ENCODE measurements around the gene CCDC93. TPM values are rescaled to one million over a fixed set of nuclear protein-coding genes. Genes with fewer than 3 reads are reported as not detected.

The CCDC93 gene
- total RNA-seq, 1 donor from 2014 or later: 22.2 TPM

DNA sequence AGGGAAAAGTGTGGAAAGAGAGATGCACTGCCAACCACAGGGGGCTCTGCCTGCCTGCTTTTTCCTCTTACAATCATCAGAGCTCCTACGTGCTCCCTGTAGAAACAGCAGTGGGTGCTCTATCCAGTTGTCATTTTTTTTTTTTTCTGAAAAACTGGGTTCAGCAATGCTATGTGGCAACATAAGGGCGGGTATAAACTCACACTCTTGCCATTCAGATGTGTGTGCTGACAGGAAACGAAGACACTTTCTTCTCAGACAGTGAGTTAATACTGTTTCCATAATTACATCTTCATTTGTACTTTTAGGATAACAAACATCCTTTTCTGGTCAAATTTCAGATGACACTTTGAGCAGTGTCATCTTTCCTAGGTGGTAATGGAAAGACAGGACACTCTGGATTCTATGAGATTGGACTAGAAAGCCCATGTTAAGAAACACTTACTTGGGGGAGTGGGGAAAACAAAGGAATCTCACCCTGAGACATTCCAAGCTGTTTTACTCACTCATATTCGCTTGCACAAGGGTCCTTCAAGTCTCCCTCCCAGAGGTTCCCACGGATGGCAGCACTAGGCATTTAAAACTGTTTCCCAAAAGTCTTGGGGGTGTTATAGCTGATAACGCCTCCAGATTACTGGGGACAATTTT is 41.3 kb downstream of the CCDC93 start:
- intact Hi-C loops (cut with DNase I): no loop called here
- no peak for DNase-seq (ENCODE audit: missing footprints)
- ATAC-seq: no peak

GRCh38 chr2:117968722-117969121 is 45.1 kb downstream of the CCDC93 start:
- ATAC-seq (no peak), DNase-seq (ENCODE audit: missing footprints) (no peak)
- intact Hi-C loops (cut with DNase I): no loop called here

- no peak for ATAC-seq
- intact Hi-C loops (cut with DNase I): no loop called here
- DNase-seq (ENCODE audit: missing footprints): no peak
Observed at GRCh38 chr2:117967977-117968718, 45.7 kb downstream of the CCDC93 start.

DNA sequence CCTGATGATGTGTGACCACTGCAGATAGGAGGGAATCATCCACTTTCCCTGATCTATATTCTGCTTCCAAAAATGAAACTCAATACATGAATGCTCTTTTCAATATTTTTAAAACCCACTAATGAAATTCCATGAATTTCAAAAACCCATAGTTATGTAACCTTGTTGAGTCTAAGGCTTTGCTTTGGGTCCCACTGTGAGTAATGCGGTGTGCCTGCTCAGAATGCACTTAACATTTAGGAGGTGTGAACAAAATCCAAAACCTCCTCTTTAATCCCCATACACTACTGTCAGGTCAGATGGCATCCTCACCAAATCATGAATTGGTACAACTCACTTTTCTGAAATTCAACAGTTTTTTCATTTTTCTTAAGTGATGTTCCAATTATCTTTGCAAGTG is 50.4 kb downstream of the CCDC93 start:
- DNase-seq (ENCODE audit: missing footprints) (no peak), ATAC-seq (no peak)
- intact Hi-C loops (cut with DNase I): no loop called here

DNA sequence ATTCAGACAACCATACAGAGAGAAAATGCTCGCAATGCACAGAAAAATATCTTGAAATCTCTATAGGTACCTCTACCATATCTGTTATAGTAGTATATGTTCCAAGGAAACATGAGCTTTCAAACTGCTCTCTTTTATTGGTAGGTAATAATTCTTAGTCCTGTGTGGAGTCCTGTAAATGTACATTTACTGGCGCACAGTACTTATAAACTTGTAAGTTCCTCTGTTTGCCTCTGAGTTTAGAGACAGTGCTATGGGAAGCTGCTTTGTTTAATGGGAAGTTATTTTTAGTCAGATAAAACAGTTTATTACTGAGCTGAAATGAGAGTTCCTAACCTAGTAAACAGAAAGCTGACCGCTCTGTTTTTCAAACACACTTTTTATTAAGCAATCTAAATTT is 52.7 kb downstream of the CCDC93 start:
- ATAC-seq: no peak
- DNase-seq (ENCODE audit: missing footprints): no peak
- intact Hi-C loops (cut with DNase I): no loop called here

- DNase-seq (ENCODE audit: missing footprints): no peak
- no peak for ATAC-seq
- intact Hi-C loops (cut with DNase I): no loop called here
Observed at GRCh38 chr2:117960231-117960630, 53.6 kb downstream of the CCDC93 start.

DNA sequence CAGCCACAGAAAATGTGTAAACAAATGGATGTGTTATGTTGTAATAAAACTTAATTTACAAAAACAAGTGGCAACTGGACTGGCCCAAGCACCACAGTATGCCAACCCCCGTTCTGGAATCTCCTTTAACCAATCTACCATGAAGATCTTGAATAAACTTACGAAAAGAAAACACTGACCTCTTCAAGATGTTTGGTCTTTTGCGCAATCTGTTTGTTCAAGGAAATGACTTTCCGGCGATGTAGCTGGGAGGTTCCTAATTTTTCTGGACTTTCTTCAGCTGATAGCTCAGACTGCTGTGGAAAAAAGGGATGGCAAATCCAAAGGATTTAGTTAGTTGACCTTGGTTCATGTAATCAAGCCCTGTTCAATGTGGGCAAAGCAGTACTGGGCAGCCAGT is 55.7 kb downstream of the CCDC93 start:
- no peak for DNase-seq (ENCODE audit: missing footprints)
- ATAC-seq: no peak
- intact Hi-C loops (cut with DNase I): no loop called here

DNA sequence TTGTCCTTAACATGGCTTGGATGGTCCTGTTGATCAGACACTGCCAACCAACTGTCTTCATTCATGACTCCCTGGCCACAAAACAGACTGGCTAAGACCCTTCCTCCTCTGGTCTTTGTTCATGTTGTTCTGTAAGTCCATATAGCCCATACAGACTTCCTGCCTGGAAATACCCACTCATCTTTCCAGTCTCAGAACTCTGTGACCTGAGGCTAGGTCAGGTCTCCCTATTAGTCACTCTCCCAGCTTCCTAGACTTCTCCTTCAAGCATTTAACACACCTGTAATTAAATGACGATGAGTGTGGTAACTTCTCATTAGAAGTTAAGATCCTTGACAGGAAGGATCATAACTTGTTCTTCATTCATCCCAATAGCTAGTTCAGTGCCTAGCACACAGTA is 56.3 kb downstream of the CCDC93 start:
- intact Hi-C loops (cut with DNase I): no loop called here
- ATAC-seq (no peak), DNase-seq (ENCODE audit: missing footprints) (no peak)

DNA sequence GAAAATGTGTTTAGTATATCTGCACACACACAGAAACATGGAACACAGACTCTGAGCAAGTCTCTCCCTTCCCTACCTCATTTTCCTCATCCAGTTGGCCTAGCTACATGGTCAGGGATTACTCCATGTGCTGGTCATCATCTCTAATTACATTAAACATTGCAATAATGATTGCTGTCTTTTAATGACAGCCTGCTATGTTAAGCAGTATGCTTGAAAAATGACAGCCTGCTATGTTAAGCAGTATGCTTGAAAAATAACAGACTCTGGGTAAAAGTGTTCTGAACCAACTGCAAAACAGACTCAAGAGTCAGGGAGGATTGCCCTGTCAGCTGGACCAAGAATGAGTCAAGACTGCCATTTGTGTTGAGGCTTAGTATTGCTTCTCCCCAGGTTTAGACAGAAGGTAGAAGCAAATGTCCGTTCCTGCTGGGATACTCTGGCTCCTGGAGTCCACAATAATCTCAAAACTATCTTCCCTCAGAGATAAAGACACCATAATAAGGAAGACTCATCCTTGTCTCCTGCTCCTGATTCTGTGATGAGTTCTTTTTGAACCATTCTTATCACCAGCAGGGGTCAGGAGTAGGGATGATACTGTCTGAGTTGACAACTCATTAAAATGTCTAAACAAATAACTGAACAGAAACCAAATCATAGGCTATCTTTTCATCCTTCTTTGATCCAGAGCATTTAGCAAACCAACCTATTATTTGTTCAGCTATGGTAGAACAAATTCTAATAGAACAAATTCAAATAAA is 57.7 kb downstream of the CCDC93 start:
- no peak for ATAC-seq
- DNase-seq (ENCODE audit: missing footprints): no peak
- intact Hi-C loops (cut with DNase I): no loop called here

- ATAC-seq: no peak
- no peak for DNase-seq (ENCODE audit: missing footprints)
- intact Hi-C loops (cut with DNase I): no loop called here
Observed at GRCh38 chr2:117953231-117953630, 60.6 kb downstream of the CCDC93 start.

DNA sequence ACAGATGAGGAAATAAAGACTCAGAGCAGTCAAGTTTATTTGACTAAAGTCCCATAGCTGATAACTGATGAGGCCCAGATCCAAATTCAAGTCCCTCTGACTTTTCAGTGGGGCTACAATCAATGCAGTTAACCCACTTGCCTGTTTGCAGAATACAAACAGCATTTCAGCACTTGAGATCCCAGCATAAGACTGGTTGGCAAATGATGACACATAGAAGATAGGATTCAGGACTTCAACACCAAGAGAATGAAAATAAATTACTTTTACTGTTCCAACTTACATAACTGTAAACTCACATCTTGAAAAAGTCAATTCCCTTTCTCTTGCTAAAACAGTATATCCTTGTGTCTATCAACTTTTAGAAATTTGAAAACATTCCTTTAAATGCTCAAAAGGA is 61.2 kb downstream of the CCDC93 start:
- no peak for ATAC-seq
- no peak for DNase-seq (ENCODE audit: missing footprints)
- intact Hi-C loops (cut with DNase I): no loop called here

- DNase-seq (ENCODE audit: missing footprints) (no peak), ATAC-seq (no peak)
- intact Hi-C loops (cut with DNase I): no loop called here
Observed at GRCh38 chr2:117952228-117952627, 61.6 kb downstream of the CCDC93 start.

DNA sequence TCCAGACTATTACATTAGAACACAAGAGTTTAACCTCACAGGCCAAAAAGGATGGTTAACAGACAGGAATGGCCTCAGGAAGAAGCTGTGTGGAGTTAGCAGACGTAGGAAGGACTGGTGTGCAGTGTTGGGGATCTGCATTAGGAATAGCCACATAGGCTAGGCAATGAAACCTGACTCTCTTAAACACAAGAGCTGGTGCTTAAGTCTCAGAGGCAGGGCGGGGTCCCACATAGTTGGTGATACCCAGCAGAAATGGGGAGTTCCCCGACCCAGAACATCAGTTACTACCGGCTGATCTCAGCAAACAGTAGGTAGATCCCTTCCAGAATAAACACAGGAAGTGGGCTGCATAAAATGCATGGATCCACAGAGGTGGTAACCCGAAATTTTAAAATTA is 64.1 kb downstream of the CCDC93 start:
- intact Hi-C loops (cut with DNase I): no loop called here
- no peak for DNase-seq (ENCODE audit: missing footprints)
- ATAC-seq: no peak

- no peak for ATAC-seq
- no peak for DNase-seq (ENCODE audit: missing footprints)
- intact Hi-C loops (cut with DNase I): no loop called here
Observed at GRCh38 chr2:117948615-117949014, 65.3 kb downstream of the CCDC93 start.

DNA sequence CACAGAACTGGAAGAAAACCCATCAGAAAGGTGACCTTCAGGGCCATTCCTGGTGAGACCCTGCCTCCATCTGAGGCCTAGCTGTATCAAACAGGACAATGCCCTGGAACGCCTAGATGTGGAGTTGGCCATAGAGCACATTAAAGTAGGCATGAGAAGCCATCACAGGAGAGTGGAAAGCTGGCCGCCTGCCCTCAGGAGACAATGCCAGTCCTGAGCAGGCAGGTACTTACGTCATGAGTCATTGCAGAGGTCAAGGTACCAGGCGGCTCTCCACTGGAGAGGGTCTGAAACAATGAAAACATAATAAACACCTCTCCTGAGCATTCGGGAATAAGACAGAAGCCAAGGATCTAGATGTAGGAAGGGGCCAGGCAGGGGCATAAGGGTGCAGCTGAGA is 68.6 kb downstream of the CCDC93 start:
- intact Hi-C loops (cut with DNase I): no loop called here
- no peak for ATAC-seq

DNA sequence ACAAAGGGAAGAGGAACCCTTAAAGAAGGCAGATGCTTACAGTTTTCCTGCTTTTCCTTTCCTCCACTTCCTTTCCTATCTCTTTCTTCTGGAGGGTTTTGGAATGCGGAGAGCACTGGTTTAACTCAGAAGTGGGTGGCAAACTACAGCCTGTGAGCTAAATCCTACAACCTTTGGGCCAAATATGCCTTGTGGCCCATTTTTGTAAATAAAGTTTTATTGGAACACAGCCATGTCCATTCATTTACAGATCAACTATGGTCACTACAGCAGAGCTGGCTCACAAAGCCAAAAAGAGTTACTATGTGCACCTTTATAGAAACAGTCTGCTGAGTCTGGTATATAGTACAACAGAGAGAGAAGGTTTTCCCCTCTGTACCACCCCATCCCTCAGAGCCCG is 69.1 kb downstream of the CCDC93 start:
- DNase-seq (ENCODE audit: missing footprints) (no peak), ATAC-seq (no peak)
- intact Hi-C loops (cut with DNase I): no loop called here

More for the DNA sequence above, 68.6 kb downstream of the CCDC93 start:
- DNase-seq (ENCODE audit: missing footprints): no peak

DNA sequence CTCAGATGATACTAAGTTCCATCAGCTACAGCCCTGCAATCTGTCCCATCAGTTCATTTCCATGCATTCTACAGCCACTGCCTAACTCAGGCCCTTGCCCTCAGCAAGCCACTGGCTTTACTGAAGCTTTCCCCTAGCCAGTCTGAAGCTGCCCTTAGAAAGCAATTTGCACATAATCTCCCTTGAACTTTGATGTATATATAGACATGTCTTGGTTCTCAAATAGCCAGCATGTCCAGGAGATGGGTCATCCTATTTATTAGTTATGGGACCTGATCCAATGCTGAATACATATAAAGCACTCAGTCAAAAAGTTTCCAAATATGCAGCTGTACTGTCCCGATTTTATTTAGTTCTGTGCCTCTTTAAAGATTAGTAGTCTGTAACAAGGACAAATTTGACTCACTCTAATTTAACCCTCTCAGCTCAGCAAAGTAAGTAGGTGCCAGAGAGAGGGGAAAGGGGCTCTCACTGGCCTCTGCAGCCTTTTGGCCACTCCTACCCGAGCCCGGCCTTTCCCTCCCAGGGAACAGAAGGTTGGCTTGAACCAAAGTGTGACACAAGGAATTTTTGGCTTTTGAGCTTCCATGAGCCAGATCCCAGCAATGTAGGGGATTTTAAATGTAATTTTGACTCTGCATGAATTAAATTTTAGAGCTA is 70.7 kb downstream of the CCDC93 start:
- DNase-seq (ENCODE audit: missing footprints): no peak
- no peak for ATAC-seq
- intact Hi-C loops (cut with DNase I): no loop called here

DNA sequence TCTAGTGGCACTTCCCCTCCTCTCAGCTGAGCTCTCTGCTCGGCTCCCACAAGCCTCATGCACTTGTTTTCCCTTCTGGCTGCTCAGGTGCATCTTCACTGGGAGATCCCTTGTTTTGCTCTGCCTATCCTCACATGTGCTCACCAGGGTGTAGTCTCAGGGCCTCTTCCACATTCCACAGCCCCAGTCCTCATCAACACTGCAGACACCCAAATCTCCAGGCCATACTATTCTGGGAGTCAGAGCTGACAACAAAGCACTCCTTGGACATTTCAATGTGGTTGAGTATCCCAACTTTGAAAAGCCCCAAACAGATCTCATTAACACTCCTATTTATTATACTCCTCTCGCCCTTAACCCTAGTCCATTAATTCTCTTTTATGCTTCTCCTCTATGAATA is 71.3 kb downstream of the CCDC93 start:
- intact Hi-C loops (cut with DNase I): no loop called here
- DNase-seq (ENCODE audit: missing footprints) (no peak), ATAC-seq (no peak)

GRCh38 chr2:117941693-117942092 is 72.2 kb downstream of the CCDC93 start:
- ATAC-seq: no peak
- intact Hi-C loops (cut with DNase I): no loop called here

GRCh38 chr2:117940436-117940835 is 73.4 kb downstream of the CCDC93 start:
- no peak for DNase-seq (ENCODE audit: missing footprints)
- no peak for ATAC-seq
- intact Hi-C loops (cut with DNase I): no loop called here

More at GRCh38 chr2:117941693-117942092, 72.2 kb downstream of the CCDC93 start:
- no peak for DNase-seq (ENCODE audit: missing footprints)
